ENCODE data around the gene SDHA. TPM values are rescaled to one million over a fixed set of nuclear protein-coding genes. Genes with fewer than 3 reads are reported as not detected.
"Not testable (repeated sequence)": the region's sequence is repeated elsewhere in the genome, so short reads cannot be mapped to it uniquely, and the experiment has no call there.

The SDHA gene
- total and polyA plus RNA-seq, 2 donors: 58.3 to 106 TPM

GRCh38 chr5:279051-279665 is 61.0 kb downstream of the SDHA start:
- H3K27ac ChIP-seq (ENCODE audit: low read depth); H3K4me1 ChIP-seq (ENCODE audit: insufficient read depth); DNase-seq (ENCODE audit: extremely low spot score); H3K36me3 ChIP-seq (ENCODE audit: insufficient read depth); H3K4me3 ChIP-seq (ENCODE audit: low read depth, low read length): not testable (repeated sequence)
- 84% methylated on average over 14 of the region's 14 CpGs for WGBS

DNA sequence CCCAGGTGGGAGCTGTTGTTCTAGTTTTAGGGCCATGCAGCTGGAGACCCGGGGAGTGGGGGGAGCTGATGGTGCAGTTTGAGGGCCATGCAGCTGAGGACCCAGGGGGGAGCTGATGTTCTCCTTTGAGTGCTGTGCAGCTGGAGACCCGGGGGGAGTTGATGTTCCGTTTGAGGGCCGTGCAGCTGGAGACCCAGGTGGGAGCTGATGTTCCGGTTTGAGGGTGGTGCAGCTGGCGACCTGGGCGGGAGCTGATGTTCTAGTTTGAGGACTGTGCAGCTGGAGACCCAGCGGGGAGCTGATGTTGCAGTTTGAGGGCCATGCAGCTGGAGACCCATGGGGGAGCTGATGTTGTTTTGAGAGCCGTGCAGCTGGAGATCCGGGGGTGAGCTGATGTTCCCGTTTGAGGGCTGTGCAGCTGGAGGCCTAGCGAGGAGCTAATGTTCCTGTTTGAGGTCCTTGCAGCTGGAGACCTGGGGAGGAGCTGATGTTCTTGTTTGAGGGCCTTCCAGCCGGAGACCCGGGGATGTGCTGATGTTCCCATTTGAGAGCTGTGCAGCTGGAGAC is 68.0 kb downstream of the SDHA start:
- Histone ChIP-seq H3K36me3 (ENCODE audit: insufficient read depth) (no peaks in the 10 kb centered on the region), H3K27ac (ENCODE audit: low read depth) (no peak overlapping the region), H3K4me3 (ENCODE audit: low read depth, low read length) (no peak overlapping the region), H3K4me1 (ENCODE audit: insufficient read depth) (no peaks in the 10 kb centered on the region)
- 93% methylated on average over 14 of the region's 14 CpGs for WGBS
- no peak for DNase-seq (ENCODE audit: extremely low spot score)

GRCh38 chr5:290200-290599 is 72.1 kb downstream of the SDHA start:
- H3K4me3 ChIP-seq (ENCODE audit: low read depth, low read length); H3K36me3 ChIP-seq (ENCODE audit: insufficient read depth); DNase-seq (ENCODE audit: extremely low spot score); H3K4me1 ChIP-seq (ENCODE audit: insufficient read depth); H3K27ac ChIP-seq (ENCODE audit: low read depth): not testable (repeated sequence)
- 94% methylated on average over 13 of the region's 13 CpGs for WGBS

- H3K27ac ChIP-seq (ENCODE audit: low read depth); DNase-seq (ENCODE audit: extremely low spot score); H3K4me3 ChIP-seq (ENCODE audit: low read depth, low read length); H3K4me1 ChIP-seq (ENCODE audit: insufficient read depth); H3K36me3 ChIP-seq (ENCODE audit: insufficient read depth): not testable (repeated sequence)
- WGBS: 97% methylated on average over 10 of the region's 10 CpGs
Measured at GRCh38 chr5:291345-291744, 73.2 kb downstream of the SDHA start.

DNA sequence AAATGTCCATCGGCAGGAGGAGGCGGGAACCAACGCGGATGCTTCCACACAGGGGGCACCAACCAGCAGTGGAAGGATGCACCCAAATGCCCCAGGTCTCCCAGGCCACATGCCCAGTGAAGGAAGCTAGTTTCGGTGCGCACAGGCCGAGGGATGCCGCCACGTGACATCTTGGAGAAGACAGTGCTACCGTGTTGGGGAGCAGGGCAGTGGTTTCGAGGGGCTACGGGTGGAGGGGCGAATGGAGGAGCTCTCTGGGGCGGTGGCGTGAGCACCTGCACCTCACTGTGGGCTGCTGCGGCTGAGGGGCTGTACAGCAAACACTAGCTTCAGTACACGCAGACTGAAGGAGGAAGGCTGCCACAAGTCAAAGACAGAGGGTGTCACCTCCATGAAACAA is 76.7 kb downstream of the SDHA start:
- WGBS: 93% methylated on average over 14 of the region's 17 CpGs
- H3K36me3 ChIP-seq (ENCODE audit: insufficient read depth); DNase-seq (ENCODE audit: extremely low spot score); H3K4me3 ChIP-seq (ENCODE audit: low read depth, low read length); H3K4me1 ChIP-seq (ENCODE audit: insufficient read depth); H3K27ac ChIP-seq (ENCODE audit: low read depth): not testable (repeated sequence)

DNA sequence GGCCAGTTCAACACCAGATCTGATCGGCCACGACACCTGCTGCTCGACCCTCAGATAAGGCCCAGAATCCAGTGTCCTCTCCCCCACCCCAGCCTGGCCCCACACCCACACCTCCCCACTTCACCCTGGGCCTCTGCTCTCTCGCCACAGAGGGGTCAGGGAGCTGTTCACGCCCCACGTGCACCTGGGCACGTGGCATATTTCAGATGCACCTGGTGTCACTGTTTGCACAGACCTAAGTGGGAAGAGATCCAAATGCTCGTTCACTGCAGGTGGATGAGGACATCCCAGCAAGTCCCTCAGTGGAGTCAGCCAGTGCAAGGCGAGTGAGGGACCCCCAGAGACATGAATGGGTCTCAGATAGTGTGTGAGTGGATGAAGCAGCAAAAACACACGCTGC is 78.1 kb downstream of the SDHA start:
- H3K4me1 ChIP-seq (ENCODE audit: insufficient read depth); H3K27ac ChIP-seq (ENCODE audit: low read depth); H3K4me3 ChIP-seq (ENCODE audit: low read depth, low read length); H3K36me3 ChIP-seq (ENCODE audit: insufficient read depth); DNase-seq (ENCODE audit: extremely low spot score): not testable (repeated sequence)
- WGBS: 88% methylated on average over 10 of the region's 10 CpGs

DNA sequence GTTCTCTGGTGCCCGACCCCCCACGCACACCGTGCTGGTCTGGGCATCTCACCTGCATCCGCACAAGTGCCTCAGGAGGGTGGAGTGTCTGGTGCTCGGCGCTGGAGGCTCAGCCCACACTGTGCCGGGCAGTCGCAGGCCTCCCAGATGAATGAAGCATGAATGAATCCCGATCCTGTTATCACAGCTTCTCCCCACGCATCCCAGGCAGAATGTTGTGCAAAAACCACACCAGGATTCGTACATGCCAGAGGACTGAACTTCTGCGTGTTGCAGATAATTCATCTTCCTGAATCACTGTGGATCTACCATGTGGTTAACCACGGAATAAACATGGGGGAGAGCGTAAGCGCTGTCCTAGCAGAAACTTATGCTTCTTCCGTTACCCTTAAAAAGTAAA is 78.8 kb downstream of the SDHA start:
- WGBS: 84% methylated on average over 15 of the region's 16 CpGs
- not testable (repeated sequence) for H3K36me3 ChIP-seq (ENCODE audit: insufficient read depth); H3K27ac ChIP-seq (ENCODE audit: low read depth); DNase-seq (ENCODE audit: extremely low spot score); H3K4me3 ChIP-seq (ENCODE audit: low read depth, low read length); H3K4me1 ChIP-seq (ENCODE audit: insufficient read depth)

DNA sequence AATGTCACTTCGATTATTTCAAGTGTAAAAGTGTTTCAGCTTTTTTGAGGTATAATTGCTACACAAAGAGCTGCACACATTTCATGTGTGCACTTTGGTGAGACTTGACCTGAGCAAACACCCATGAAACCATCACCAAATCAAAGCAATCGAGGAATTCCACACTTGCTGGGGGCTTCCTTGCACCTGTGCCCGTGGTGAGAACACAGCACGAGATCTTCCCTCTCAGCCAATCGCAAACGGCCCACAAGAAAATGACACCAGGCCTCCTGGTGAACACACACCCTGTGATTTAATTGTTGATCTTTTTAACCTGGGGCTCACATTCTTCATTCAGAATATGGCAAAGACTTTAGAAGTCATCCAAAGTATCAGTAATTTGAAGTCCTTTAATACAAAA is 79.3 kb downstream of the SDHA start:
- not testable (repeated sequence) for H3K4me3 ChIP-seq (ENCODE audit: low read depth, low read length); H3K27ac ChIP-seq (ENCODE audit: low read depth); H3K4me1 ChIP-seq (ENCODE audit: insufficient read depth); DNase-seq (ENCODE audit: extremely low spot score); H3K36me3 ChIP-seq (ENCODE audit: insufficient read depth)
- 71% methylated on average over 6 of the region's 6 CpGs for WGBS

DNA sequence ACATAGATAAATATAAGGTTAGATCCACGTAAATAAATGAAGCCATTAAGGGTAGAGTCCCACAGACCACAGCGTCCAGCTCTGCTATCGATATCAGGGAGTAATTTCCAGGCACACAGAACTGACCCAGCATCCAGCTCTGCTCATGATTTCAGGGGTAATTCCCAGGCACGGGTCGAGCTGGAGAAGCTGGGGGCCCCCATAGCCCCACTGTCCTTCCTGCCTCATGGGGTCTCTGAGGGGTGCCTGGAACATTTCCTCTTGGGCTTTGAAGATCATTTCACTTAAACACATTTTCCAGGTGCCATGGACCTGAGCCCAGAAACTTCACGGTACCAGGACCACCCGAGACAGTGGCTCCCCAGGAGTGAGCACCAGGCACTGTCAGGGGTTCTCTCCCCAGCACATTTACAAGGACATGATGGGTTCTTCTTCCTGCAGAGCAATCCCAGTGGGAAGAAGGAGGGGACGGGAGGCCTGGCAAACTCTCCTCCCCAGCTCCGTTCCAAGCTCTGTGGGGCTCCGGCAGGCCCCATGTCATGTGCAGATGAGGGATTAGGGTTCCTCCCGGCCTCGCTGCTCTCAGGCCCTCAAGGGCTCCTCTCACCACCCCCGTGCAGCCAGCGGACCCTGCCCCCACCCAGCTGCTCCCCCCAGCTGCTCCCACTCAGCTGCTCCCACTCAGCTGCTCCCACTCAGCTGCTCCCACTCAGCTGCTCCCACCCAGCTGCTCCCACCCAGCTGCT is 80.0 kb downstream of the SDHA start:
- not testable (repeated sequence) for H3K27ac ChIP-seq (ENCODE audit: low read depth); H3K4me3 ChIP-seq (ENCODE audit: low read depth, low read length); H3K36me3 ChIP-seq (ENCODE audit: insufficient read depth); H3K4me1 ChIP-seq (ENCODE audit: insufficient read depth); DNase-seq (ENCODE audit: extremely low spot score)
- 66% methylated on average over 14 of the region's 14 CpGs for WGBS

GRCh38 chr5:298737-299125 is 80.6 kb downstream of the SDHA start:
- H3K4me3 ChIP-seq (ENCODE audit: low read depth, low read length): no peak overlapping the region
- WGBS: 63% methylated on average over 1 of the region's 2 CpGs
- H3K27ac ChIP-seq (ENCODE audit: low read depth): no peak overlapping the region
- H3K4me1 ChIP-seq (ENCODE audit: insufficient read depth): no peaks in the 10 kb centered on the region
- H3K36me3 ChIP-seq (ENCODE audit: insufficient read depth): no peaks in the 10 kb centered on the region
- DNase-seq (ENCODE audit: extremely low spot score): no peak

- not testable (repeated sequence) for DNase-seq (ENCODE audit: extremely low spot score); H3K27ac ChIP-seq (ENCODE audit: low read depth); H3K4me3 ChIP-seq (ENCODE audit: low read depth, low read length); H3K36me3 ChIP-seq (ENCODE audit: insufficient read depth); H3K4me1 ChIP-seq (ENCODE audit: insufficient read depth)
- 70% methylated on average over 5 of the region's 5 CpGs for WGBS
Measured at GRCh38 chr5:299921-300320, 81.8 kb downstream of the SDHA start.

- DNase-seq (ENCODE audit: extremely low spot score); H3K27ac ChIP-seq (ENCODE audit: low read depth); H3K4me1 ChIP-seq (ENCODE audit: insufficient read depth); H3K36me3 ChIP-seq (ENCODE audit: insufficient read depth); H3K4me3 ChIP-seq (ENCODE audit: low read depth, low read length): not testable (repeated sequence)
- 90% methylated on average over 21 of the region's 21 CpGs for WGBS
Measured at GRCh38 chr5:300691-301435, 82.7 kb downstream of the SDHA start.

DNA sequence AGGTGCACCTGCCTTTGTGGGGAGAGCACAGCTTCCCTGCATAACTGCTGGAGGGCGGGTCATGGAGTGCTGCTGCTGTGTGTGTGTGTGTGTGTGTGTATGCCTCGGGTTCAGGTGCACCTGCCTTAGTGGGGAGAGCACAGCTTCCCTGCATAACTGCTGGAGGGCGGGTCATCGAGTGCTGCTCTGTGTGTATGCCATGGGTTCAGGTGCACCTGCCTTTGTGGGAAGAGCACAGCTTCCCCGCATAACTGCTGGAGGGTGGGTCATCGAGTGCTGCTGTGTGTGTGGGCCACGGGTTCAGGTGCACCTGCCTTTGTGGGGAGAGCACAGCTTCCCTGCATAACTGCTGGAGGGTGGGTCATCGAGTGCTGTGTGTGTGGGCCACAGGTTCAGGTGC is 84.3 kb downstream of the SDHA start:
- not testable (repeated sequence) for H3K27ac ChIP-seq (ENCODE audit: low read depth); H3K4me1 ChIP-seq (ENCODE audit: insufficient read depth); H3K36me3 ChIP-seq (ENCODE audit: insufficient read depth); DNase-seq (ENCODE audit: extremely low spot score); H3K4me3 ChIP-seq (ENCODE audit: low read depth, low read length)
- WGBS: 88% methylated on average over 8 of the region's 8 CpGs

DNA sequence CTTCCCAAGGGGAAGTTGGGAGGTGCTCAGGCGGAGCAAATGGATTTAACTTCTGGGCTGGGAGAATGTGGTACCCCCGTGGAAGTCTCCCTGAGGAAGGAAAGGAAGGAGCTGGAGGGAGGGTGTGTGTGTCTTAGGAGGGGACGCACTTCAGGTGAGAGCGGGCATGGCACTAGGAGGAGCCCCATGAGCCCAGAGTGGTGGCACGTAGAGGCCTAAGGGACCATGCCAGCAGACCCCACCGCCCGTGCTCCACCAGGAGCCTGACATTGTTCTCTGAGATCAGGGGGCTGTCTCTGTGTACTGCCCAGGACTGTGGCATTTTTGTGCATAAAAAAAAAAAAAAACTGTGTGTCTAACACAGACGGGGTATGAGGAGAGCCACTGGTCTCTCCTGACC is 84.8 kb downstream of the SDHA start:
- no peak overlapping the region for H3K27ac ChIP-seq (ENCODE audit: low read depth)
- no peak overlapping the region for H3K4me3 ChIP-seq (ENCODE audit: low read depth, low read length)
- H3K36me3 ChIP-seq (ENCODE audit: insufficient read depth): no peaks in the 10 kb centered on the region
- no peaks in the 10 kb centered on the region for H3K4me1 ChIP-seq (ENCODE audit: insufficient read depth)
- 82% methylated on average over 8 of the region's 8 CpGs for WGBS
- no peak for DNase-seq (ENCODE audit: extremely low spot score)

Measured in urinary bladder (tissue), 4 donors.